GM12875 (cell line): ENCODE data around the gene RASSF8.

Experiments used
- H3K4me3 ChIP-seq: one replicate; pipeline ENCODE4 v1.5.1; 2011; ENCODE audit warnings: low read depth, low read length, control low read depth
- TF ChIP-seq, protein P1 (sequence below): IDR thresholded peaks from 2 replicates; pipeline ENCODE4 v1.5.1; 2011; ENCODE audit warnings: low read depth, mild to moderate bottlenecking, control low read depth, inconsistent platforms, low read length, moderate library complexity, borderline replicate concordance; ENCODE audit not compliant: insufficient read depth

The RASSF8 gene

DNA sequence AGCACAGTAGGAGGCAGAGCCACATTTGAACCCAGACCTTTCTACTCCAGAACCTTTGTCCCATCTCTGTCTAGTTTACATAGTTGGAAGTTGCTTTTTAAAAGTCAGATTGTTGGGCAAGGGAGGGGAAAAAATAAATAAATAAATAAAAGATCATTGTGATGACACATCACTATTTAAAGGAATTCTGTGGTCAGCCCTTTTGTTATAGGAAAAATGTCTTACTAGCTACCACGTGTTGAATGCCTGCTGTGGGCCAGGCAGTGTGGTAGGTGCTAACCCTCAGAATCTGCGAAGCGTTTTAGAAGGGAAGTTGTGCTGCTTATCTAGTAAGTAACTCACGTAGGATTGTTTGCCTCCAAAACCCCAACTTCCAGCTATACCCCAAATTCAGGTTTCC is 104.1 kb downstream of the RASSF8 start:
- H3K4me3 ChIP-seq, result no peak overlapping the region
- TF ChIP-seq, protein P1, sequence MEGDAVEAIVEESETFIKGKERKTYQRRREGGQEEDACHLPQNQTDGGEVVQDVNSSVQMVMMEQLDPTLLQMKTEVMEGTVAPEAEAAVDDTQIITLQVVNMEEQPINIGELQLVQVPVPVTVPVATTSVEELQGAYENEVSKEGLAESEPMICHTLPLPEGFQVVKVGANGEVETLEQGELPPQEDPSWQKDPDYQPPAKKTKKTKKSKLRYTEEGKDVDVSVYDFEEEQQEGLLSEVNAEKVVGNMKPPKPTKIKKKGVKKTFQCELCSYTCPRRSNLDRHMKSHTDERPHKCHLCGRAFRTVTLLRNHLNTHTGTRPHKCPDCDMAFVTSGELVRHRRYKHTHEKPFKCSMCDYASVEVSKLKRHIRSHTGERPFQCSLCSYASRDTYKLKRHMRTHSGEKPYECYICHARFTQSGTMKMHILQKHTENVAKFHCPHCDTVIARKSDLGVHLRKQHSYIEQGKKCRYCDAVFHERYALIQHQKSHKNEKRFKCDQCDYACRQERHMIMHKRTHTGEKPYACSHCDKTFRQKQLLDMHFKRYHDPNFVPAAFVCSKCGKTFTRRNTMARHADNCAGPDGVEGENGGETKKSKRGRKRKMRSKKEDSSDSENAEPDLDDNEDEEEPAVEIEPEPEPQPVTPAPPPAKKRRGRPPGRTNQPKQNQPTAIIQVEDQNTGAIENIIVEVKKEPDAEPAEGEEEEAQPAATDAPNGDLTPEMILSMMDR, result no peak

DNA sequence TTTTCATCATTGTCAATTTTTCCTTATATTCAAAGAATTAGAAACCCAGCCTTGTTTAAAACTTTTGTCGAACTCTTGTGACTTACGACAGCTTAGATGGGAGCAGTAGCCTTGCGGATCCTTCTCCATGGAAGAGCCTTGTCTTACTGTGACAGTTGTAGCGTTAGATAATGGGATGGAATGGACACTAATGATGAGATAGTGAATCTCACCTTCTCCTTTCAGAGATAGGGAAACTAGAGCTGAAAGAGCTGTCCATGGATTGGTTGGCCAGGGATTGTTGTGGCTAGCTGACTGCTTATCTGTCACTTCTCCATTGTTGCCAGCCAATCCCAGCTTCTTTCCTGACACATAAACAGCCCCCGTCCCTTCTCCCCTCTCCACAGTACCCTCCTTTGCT is 107.0 kb downstream of the RASSF8 start:
- no peak overlapping the region for H3K4me3 ChIP-seq
- TF ChIP-seq, protein P1, result no peak

DNA sequence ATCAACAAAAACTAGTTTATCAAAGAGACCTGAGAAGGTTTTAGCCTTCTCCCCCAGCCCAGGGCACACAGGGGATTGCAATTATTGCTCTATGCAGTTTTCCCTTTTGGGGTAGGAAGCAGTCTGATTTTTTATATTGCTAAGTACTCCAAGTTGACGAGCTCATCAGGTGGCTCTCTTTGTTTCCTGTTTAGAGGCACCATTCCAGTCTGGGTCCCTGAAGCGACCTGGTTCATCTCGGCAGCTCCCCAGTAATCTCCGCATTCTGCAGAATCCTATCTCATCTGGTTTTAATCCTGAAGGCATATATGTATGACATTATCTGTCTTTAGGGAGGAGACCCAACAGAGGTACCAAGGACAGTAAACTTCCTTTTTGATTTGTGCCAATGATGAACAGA is 110.0 kb downstream of the RASSF8 start:
- no peak overlapping the region for H3K4me3 ChIP-seq
- TF ChIP-seq, protein P1, result no peak

DNA sequence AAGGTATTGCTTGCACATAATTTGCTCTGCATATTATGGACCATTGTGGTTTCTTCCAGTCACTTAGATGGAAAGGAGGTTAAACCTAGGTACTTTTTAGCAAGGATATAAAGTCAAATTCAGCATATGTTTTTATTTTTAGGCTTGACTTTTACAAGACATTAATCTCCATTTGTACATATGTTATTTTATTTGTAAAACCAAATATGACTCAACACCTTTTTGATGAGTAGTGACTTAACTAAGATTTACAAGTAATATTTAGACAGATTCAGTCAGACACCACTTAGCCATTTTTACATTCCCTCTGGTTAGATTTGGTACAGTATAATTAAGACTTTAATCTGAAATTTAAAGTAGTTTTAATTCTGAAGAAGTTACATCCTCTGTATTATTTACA is 111.3 kb downstream of the RASSF8 start:
- TF ChIP-seq, protein P1, result no peak
- no peak overlapping the region for H3K4me3 ChIP-seq

DNA sequence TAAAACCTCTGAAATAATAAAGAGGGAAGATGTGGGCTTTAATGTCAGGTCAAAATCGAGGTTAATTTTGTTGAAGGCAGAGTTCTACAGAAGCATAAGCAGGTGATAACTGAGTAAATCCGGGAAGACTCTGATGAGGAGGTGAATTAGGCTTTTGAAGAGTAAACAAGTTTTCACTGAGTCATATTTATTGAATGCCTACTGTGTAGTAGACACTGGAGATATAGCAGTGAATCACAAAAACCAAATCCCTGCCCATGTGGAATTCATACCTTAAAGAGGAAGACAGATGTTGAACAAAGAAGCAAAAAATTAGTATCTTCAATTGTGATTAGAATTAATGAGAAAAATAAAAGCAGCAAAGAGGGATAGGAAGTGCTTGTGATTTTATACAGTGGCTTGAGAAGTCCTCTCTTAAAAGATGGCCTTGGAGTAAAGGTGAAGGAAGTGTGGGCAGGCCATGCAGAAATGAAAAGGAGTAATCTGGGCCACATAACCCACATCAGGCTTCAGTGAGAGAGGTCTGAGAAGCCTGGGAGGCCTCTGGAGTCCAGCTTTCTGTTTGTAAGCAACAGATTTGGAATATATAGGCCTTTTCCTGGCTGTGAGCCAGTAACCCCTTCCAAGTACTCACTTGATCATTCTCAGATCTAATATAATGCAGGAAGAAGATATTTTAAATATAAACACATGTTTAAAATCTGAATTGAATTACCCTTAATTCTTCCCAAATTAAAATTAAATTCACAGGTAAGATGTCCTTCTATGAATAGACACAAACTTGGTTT is 119.6 kb downstream of the RASSF8 start:
- TF ChIP-seq, protein P1, result no peak
- no peak overlapping the region for H3K4me3 ChIP-seq

DNA sequence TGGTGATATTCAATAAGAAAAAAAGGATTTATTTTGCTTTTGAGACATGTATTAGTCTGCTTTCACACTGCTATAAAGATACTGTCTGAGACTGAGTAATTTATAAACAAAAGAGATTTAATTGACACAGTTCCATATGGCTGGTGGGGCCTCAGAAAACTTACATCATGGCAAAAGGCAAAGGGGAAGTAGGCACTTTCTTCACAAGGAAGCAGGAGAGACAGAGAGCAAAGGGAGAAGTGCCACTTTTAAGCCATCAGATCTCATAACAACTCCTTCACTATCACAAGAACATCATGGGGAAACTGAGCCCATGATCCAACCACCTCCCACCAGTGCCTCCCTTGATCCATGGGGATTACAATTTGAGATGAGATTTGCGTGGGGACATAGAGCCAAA is 122.4 kb downstream of the RASSF8 start:
- TF ChIP-seq, protein P1, result no peak
- no peak overlapping the region for H3K4me3 ChIP-seq

DNA sequence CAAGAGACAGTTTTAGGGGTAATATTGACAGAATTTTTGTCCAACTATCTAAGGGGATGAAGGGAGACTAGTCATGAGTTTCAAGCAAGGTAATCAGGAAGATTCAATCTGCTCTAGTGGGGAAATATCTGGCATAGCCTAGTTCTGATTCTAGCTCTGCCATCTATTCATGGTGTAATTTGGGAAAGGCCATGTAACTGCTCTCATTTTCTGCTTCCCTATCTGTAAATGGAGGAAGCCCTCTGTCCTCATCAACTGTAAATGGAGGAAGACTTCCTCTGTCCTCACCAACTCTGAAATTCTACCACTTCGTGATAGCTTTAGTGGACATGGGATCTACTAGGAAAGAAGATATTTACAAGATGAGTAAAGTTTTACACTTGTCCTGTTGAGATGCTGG is 128.5 kb downstream of the RASSF8 start:
- TF ChIP-seq, protein P1, result no peak
- H3K4me3 ChIP-seq, result no peak overlapping the region
